ENCODE results near the gene OR4K5.

DNA sequence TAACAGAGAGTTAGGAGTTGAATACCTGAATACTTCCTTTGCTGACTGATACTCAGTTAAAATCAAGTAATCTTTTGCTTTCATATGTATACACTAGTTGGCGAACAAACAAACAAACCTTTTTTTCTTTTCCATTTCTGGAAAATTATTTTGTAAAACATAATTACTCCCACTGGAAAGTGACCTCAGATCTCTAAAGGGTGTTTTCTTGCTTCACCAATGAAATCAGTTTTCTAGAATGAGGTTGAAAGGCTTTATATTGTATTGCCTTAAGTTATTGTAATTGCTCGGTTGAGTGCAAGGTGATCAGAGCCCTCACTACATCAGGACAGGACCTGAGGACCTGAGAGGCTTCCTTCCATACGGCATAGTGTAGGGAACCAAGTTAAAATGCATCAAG is 10.2 kb downstream of the OR4K5 start, which contains the start of gene OR4K1:
- TF ChIP-seq YY1 (IDR thresholded peaks at IDR 0.05; ENCODE audit: insufficient read depth, insufficient read length): no peak
- no peak for TF ChIP-seq ZNF274 (IDR thresholded peaks at IDR 0.05; ENCODE audit: low read depth, low read length)
- TF ChIP-seq SUZ12 (IDR thresholded peaks at IDR 0.05; ENCODE audit: extremely low read depth, insufficient read depth, insufficient read length): no peak
